Effector memory CD4-positive, alpha-beta T cell (primary cell): ENCODE data around the gene LRRC66.
A peak's percentile ranks its signal among the peaks of the same experiment; 100 is the strongest.

ENCODE experiments used
- DNase-seq, 3 donors: peaks; one replicate each; pipeline ENCODE4 v3.0.0-alpha.2; 2020
- H3K27ac ChIP-seq: 2 replicates; pipeline ENCODE4 v1.7.0; 2013; ENCODE audit warnings: mild to moderate bottlenecking, low read length, moderate library complexity; ENCODE audit not compliant: insufficient read depth, poor library complexity, severe bottlenecking
- H3K27me3 ChIP-seq: replicated peaks from 2 replicates; pipeline ENCODE4 v1.7.0; 2013; ENCODE audit warnings: mild to moderate bottlenecking, low read length; ENCODE audit not compliant: insufficient read depth, control insufficient read depth, poor library complexity, severe bottlenecking
- H3K36me3 ChIP-seq: 2 replicates; pipeline ENCODE4 v1.7.0; 2013; ENCODE audit warnings: mild to moderate bottlenecking, low read length, moderate library complexity; ENCODE audit not compliant: control insufficient read depth, insufficient read depth
- H3K4me1 ChIP-seq: 2 replicates; pipeline ENCODE4 v1.7.0; 2013; ENCODE audit warnings: low read length, mild to moderate bottlenecking; ENCODE audit not compliant: control insufficient read depth, insufficient read depth, poor library complexity, severe bottlenecking
- H3K4me3 ChIP-seq: 2 replicates; pipeline ENCODE4 v1.7.0; 2013; ENCODE audit warnings: low read length, low read depth, mild to moderate bottlenecking; ENCODE audit not compliant: insufficient read depth, poor library complexity, severe bottlenecking
- H3K9me3 ChIP-seq: 2 replicates; pipeline ENCODE4 v1.7.0; 2013; ENCODE audit warnings: mild to moderate bottlenecking, low read length, moderate library complexity; ENCODE audit not compliant: control insufficient read depth
- total RNA-seq, 3 donors: gene quantifications; one replicate each; lab custom pipeline; 2026; lab: John Stamatoyannopoulos, UW

The LRRC66 gene
- 0 to 0.39 (median 0.09) reads per million in 3 donors for total RNA-seq

- H3K4me3 ChIP-seq, result no peak within 1 kb of the TSS
- no peaks in the 10 kb centered on the region for H3K27me3 ChIP-seq
- no peak for DNase-seq
- no peaks in the 10 kb centered on the region for H3K9me3 ChIP-seq
- no peak within 1 kb of the TSS for H3K27ac ChIP-seq
- no peaks in the 10 kb centered on the region for H3K4me1 ChIP-seq
- no peaks in the 10 kb centered on the region for H3K36me3 ChIP-seq
Observed at GRCh38 chr4:52019936-52020657, at the start of gene LRRC66. Gene LRRC66 (minus strand): TSS chr4:52020363. CDS start chr4:52017613, 2,750 bp downstream.

- no peak for DNase-seq
- Histone ChIP-seq H3K9me3 (no peaks in the 10 kb centered on the region), H3K27me3 (no peaks in the 10 kb centered on the region)
Observed at GRCh38 chr4:52069571-52069970, 49.4 kb upstream of the LRRC66 start.

GRCh38 chr4:52059372-52059771 lies 39.2 kb upstream of the LRRC66 start:
- H3K36me3 ChIP-seq, result no peaks in the 10 kb centered on the region
- H3K4me3 ChIP-seq, result no peak overlapping the region
- H3K27ac ChIP-seq, result no peak overlapping the region
- no peaks in the 10 kb centered on the region for H3K9me3 ChIP-seq
- no peaks in the 10 kb centered on the region for H3K4me1 ChIP-seq
- no peaks in the 10 kb centered on the region for H3K27me3 ChIP-seq
- no peak for DNase-seq

More at GRCh38 chr4:52069571-52069970, 49.4 kb upstream of the LRRC66 start:
- H3K4me3 ChIP-seq, result no peak overlapping the region
- H3K4me1 ChIP-seq, result no peaks in the 10 kb centered on the region
- no peaks in the 10 kb centered on the region for H3K36me3 ChIP-seq
- H3K27ac ChIP-seq, result no peak overlapping the region

GRCh38 chr4:52058275-52058674 lies 38.1 kb upstream of the LRRC66 start:
- DNase-seq, result no peak
- Histone ChIP-seq H3K4me1 (no peaks in the 10 kb centered on the region), H3K4me3 (no peak overlapping the region), H3K9me3 (no peaks in the 10 kb centered on the region), H3K27ac (no peak overlapping the region), H3K27me3 (no peaks in the 10 kb centered on the region), H3K36me3 (no peaks in the 10 kb centered on the region)

- DNase-seq, result no peak
- Histone ChIP-seq H3K4me1 (peaks cover 2% of the 10 kb centered on the region), H3K9me3 (no peaks in the 10 kb centered on the region), H3K36me3 (no peaks in the 10 kb centered on the region), H3K27ac (no peak overlapping the region), H3K4me3 (no peak overlapping the region), H3K27me3 (no peaks in the 10 kb centered on the region)
Observed at GRCh38 chr4:52057196-52057595, 37.0 kb upstream of the LRRC66 start.

- H3K4me3 ChIP-seq, result no peak overlapping the region
- H3K27ac ChIP-seq, result no peak overlapping the region
- no peaks in the 10 kb centered on the region for H3K9me3 ChIP-seq
- H3K27me3 ChIP-seq, result peaks cover under 1% of the 10 kb centered on the region
- peaks cover 12% of the 10 kb centered on the region for H3K4me1 ChIP-seq
- DNase-seq, result no peak
- no peaks in the 10 kb centered on the region for H3K36me3 ChIP-seq
Observed at GRCh38 chr4:52054254-52054653, 34.1 kb upstream of the LRRC66 start.

GRCh38 chr4:52052475-52052780 lies 32.3 kb upstream of the LRRC66 start:
- no peak for DNase-seq
- Histone ChIP-seq H3K4me3 (no peak overlapping the region), H3K27me3 (peaks cover 3% of the 10 kb centered on the region), H3K4me1 (peaks cover 12% of the 10 kb centered on the region), H3K27ac (no peak overlapping the region), H3K36me3 (no peaks in the 10 kb centered on the region), H3K9me3 (no peaks in the 10 kb centered on the region)

GRCh38 chr4:52051615-52052474 lies 31.7 kb upstream of the LRRC66 start:
- H3K27me3 ChIP-seq, result peaks cover 3% of the 10 kb centered on the region
- peak overlapping the region; percentile 35 for H3K4me3 ChIP-seq

GRCh38 chr4:52051213-52051614 lies 31.1 kb upstream of the LRRC66 start, which contains the start of gene SPATA18:
Gene SPATA18 (plus strand): TSS chr4:52051304. CDS start chr4:52051705, 401 bp downstream.
- H3K9me3 ChIP-seq, result no peaks in the 10 kb centered on the region
- H3K36me3 ChIP-seq, result no peaks in the 10 kb centered on the region
- no peak for DNase-seq
- H3K4me1 ChIP-seq, result peaks cover 12% of the 10 kb centered on the region
- peak within 1 kb of the TSS; percentile 35 for H3K4me3 ChIP-seq
- H3K27me3 ChIP-seq, result peaks cover 3% of the 10 kb centered on the region
- no peak within 1 kb of the TSS for H3K27ac ChIP-seq

More at GRCh38 chr4:52051615-52052474, 31.7 kb upstream of the LRRC66 start:
- no peak for DNase-seq
- H3K9me3 ChIP-seq, result no peaks in the 10 kb centered on the region
- H3K4me1 ChIP-seq, result peaks cover 12% of the 10 kb centered on the region
- no peak overlapping the region for H3K27ac ChIP-seq
- no peaks in the 10 kb centered on the region for H3K36me3 ChIP-seq

- H3K4me1 ChIP-seq, result peaks cover 12% of the 10 kb centered on the region
- H3K27me3 ChIP-seq, result peaks cover 3% of the 10 kb centered on the region
- no peak for DNase-seq
- no peaks in the 10 kb centered on the region for H3K36me3 ChIP-seq
- no peak overlapping the region for H3K27ac ChIP-seq
- no peaks in the 10 kb centered on the region for H3K9me3 ChIP-seq
- no peak overlapping the region for H3K4me3 ChIP-seq
Observed at GRCh38 chr4:52049266-52049665, 29.1 kb upstream of the LRRC66 start.
